Thyroid gland (tissue), 4 donors: ENCODE results near the gene KIAA0040. TPM values are rescaled to one million over a fixed set of nuclear protein-coding genes. Genes with fewer than 3 reads are reported as not detected.

Experiments
- DNase-seq, 2 donors: peaks; one replicate each; pipeline ENCODE4 v3.0.0-alpha.2; 2019
- H3K27ac ChIP-seq, 3 donors: fragments of 200-600 bp; sonication (generic); 1 replicate in 2 of 3; 2 replicates in 1 of 3; pipeline ENCODE4 v1.5.1; 2016 to 2019; ENCODE audit warnings: mild to moderate bottlenecking in 1 of 3, moderate library complexity in 1 of 3
- H3K27me3 ChIP-seq: fragments of 200-600 bp; sonication (generic); one replicate; pipeline ENCODE4 v1.5.1; 2019
- H3K36me3 ChIP-seq, 2 donors: fragments of 200-600 bp; sonication (generic); one replicate each; pipeline ENCODE4 v1.5.1; 2016 to 2019
- H3K4me1 ChIP-seq, 2 donors: fragments of 200-600 bp; sonication (generic); one replicate each; pipeline ENCODE4 v1.5.1; 2017 to 2019
- H3K4me3 ChIP-seq, 3 donors: fragments of 200-600 bp; sonication (generic); replicated peaks in 1 of 3; 1 replicate in 2 of 3; 2 replicates in 1 of 3; pipeline ENCODE4 v1.5.1; 2016; ENCODE audit warnings: mild to moderate bottlenecking in 1 of 3
- H3K9me3 ChIP-seq: fragments of 200-600 bp; sonication (generic); one replicate; pipeline ENCODE4 v1.5.1; 2017
- POLR2A ChIP-seq, 2 donors: fragments of 450-650 bp; IDR thresholded peaks; one replicate each; pipeline ENCODE4 v1.6.1; 2017; ENCODE audit warnings: antibody characterized with exemption in 2 of 2, mild to moderate bottlenecking in 2 of 2, moderate library complexity in 1 of 2
- WGBS, 2 donors: methylation state at CpG; one replicate each; pipeline ENCODE4 v1.1.5; 2017; 5-methylcytosine and 5-hydroxymethylcytosine counted together
- intact Hi-C: fragments of 100-400 bp; cut with DNase I; formaldehyde crosslinking; loops from one replicate; pipeline ENCODE4 v1.15.1; 2023
- total RNA-seq, 4 donors: library from RNA; depleted of rRNA; stranded (reverse); fragments of >200 nt; gene quantifications; one replicate each; pipeline ENCODE4 v1.2.3, GENCODE V29; 2016
- TF ChIP-seq, protein P1 (sequence below), 6 experiments: fragments of 200-600 bp in 3 of 6; fragments of 450-650 bp in 3 of 6; sonication (generic) in 3 of 6; IDR thresholded peaks; one replicate each; pipeline ENCODE4 v1.5.1; 2016 to 2019; ENCODE audit warnings: antibody characterized with exemption in 6 of 6, mild to moderate bottlenecking in 2 of 6, inconsistent platforms in 1 of 6, moderate library complexity in 1 of 6

Gene KIAA0040
- total RNA-seq, 4 donors from 2014 or later, result 15.5 to 28.4 (median 16.8) TPM

DNA sequence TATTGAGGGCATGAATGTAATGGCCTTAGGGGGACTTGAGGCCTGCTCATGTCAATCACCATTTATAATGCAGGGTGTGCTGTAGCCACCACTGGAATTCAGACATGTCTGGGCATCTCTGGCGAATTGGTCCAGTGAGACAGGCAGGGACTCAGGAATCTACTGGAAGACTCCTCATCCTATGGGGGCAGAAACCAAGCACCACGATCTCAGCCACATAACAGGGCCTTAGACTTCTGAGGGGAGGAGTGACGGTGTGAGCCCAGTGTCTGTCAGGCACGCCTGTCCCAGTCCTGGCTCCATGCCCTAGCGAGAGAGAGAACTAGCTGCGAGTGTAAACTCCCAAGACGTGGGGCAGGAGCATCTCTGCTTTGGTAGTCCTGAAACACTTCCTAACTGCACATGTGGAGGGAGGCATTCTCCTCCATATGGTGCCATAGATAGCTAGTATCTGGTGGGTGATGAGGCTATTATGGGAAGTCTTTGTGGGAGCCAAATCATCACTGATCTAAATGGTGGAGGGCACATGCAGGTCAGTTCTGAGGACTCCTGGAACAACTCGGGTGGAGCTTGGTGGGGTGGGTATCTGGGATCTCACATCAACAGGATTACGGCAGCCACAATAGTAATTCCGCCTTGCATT is 29.8 kb upstream of the KIAA0040 start:
- H3K4me1 ChIP-seq, result peaks cover 0 to 5% of the 10 kb centered on the region in 2 donors
- 89 to 94% methylated on average over 10 of the region's 10 CpGs for WGBS, 2 donors
- intact Hi-C loops, result loop anchor here (5.0 kb wide), 1 partner anchor 70 kb away; no protein-coding TSS in a partner anchor
- H3K27me3 ChIP-seq, result no peaks in the 10 kb centered on the region
- H3K9me3 ChIP-seq, result no peaks in the 10 kb centered on the region
- H3K27ac ChIP-seq, result no peak overlapping the region
- no peak for TF ChIP-seq POLR2A (IDR thresholded peaks at IDR 0.05)
- TF ChIP-seq, protein P1, sequence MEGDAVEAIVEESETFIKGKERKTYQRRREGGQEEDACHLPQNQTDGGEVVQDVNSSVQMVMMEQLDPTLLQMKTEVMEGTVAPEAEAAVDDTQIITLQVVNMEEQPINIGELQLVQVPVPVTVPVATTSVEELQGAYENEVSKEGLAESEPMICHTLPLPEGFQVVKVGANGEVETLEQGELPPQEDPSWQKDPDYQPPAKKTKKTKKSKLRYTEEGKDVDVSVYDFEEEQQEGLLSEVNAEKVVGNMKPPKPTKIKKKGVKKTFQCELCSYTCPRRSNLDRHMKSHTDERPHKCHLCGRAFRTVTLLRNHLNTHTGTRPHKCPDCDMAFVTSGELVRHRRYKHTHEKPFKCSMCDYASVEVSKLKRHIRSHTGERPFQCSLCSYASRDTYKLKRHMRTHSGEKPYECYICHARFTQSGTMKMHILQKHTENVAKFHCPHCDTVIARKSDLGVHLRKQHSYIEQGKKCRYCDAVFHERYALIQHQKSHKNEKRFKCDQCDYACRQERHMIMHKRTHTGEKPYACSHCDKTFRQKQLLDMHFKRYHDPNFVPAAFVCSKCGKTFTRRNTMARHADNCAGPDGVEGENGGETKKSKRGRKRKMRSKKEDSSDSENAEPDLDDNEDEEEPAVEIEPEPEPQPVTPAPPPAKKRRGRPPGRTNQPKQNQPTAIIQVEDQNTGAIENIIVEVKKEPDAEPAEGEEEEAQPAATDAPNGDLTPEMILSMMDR (IDR thresholded peaks at IDR 0.05), result no peak
- no peaks in the 10 kb centered on the region for H3K36me3 ChIP-seq
- no peak overlapping the region for H3K4me3 ChIP-seq
- DNase-seq, result no peak

DNA sequence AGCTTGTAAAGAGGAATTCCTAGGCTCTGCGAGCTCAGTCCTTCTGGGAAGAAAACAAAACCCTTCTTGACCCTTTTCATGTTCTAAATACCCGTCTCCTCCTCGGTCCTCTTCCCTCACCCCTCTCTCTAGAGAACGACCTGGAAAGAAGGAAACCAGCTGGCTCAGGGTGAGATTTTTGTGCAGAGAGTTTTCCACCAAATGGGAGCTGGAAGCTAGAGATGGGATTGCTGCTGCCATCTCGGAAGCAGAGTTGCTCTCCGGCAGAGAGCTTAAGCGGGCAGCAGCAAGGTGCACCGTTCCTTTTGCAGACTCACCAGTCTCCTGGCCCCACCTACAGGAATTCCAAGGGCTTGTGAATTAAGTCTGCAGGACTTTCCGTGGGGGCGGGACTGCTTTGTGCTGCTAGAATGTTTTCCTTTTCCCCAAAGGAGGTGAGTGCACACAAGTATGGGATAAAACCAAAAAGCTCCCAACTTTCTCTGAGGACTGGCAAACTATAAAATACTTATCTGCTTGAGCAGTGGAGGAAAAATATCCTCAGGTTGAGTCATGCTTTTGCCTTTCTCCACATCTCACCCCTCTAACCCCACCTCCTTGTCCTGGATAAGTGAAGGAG is 29.1 kb upstream of the KIAA0040 start:
- peaks cover 0 to 5% of the 10 kb centered on the region in 2 donors for H3K4me1 ChIP-seq
- H3K36me3 ChIP-seq, result no peaks in the 10 kb centered on the region
- no peaks in the 10 kb centered on the region for H3K9me3 ChIP-seq
- no peak overlapping the region for H3K4me3 ChIP-seq
- WGBS, 2 donors, result 28 to 34% methylated on average over 10 of the region's 10 CpGs
- peak; percentile 66 to 90 for DNase-seq
- H3K27me3 ChIP-seq, result no peaks in the 10 kb centered on the region
- H3K27ac ChIP-seq, result no peak overlapping the region
- no peak for TF ChIP-seq POLR2A (IDR thresholded peaks at IDR 0.05)
- TF ChIP-seq, protein P1 (IDR thresholded peaks at IDR 0.05), result peak in 4 of 6 experiments; percentile 43 to 56 (median 46)
- intact Hi-C loops, result loop anchor here (5.0 kb wide), 1 partner anchor 69 kb away; no protein-coding TSS in a partner anchor

DNA sequence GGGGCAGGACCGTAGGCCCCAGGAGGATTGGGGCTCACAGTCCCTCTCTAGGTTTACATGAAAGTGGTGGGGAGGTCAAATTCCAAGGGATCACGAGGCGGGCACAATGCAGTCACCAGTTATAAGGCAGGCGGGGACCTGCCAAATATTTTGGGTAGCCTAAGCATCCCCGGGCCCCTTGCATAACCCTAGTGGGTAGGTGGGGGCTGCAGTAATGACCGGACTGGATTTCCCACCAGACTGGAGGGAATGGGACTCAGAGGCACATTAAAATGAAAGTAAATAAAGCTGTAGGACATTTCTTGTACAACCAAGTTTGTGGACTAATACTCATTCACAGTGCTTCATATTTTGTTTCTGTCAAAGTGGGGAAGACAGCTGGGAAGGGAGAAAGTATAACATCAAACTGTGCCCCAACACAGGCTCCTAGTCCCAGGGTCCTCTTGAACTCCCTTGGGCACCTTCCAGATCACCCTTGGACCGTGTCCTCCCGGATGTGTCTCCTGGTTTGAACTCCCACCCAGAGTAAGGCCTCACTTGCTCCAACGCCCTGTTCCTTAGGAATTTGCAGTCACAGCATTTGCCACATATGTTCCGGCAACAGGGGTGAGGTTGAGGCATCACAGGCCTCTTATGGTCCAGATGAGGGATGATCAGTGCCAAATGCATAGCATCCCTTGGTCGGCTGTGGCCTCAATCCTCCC is 28.4 kb upstream of the KIAA0040 start:
- no peak overlapping the region for H3K4me3 ChIP-seq
- no peaks in the 10 kb centered on the region for H3K36me3 ChIP-seq
- TF ChIP-seq POLR2A (IDR thresholded peaks at IDR 0.05), result no peak
- TF ChIP-seq, protein P1 (IDR thresholded peaks at IDR 0.05), result no peak
- 66 to 75% methylated on average over 11 of the region's 11 CpGs for WGBS, 2 donors
- no peaks in the 10 kb centered on the region for H3K9me3 ChIP-seq
- H3K4me1 ChIP-seq, result peaks cover 0 to 5% of the 10 kb centered on the region in 2 donors
- no peak overlapping the region for H3K27ac ChIP-seq
- no peaks in the 10 kb centered on the region for H3K27me3 ChIP-seq
- no peak for DNase-seq
- intact Hi-C loops, result loop anchor here (5.0 kb wide), 1 partner anchor 69 kb away; no protein-coding TSS in a partner anchor

DNA sequence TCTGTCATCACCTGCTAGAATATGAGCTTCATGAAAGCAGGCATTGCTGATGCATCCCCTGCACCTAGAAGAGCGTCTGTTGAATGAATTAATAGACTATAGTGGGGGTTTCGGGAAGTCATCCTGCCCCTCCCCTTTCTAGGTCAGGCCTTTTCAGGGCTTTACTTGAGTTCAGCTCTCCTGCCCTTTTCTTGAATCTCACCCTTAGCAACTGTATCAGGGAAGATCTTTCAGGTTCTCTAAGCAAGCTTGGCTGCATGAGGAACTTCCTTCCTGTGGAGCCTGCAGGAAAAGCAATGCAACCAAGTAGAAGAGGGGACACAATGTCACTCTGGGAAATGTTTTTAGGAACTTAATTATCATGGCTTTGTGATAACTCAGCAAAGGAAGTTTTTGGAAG is 27.2 kb upstream of the KIAA0040 start:
- 82 to 93% methylated on average over 2 of the region's 2 CpGs for WGBS, 2 donors
- H3K4me1 ChIP-seq, result peaks cover 0 to 5% of the 10 kb centered on the region in 2 donors
- no peak overlapping the region for H3K4me3 ChIP-seq
- no peaks in the 10 kb centered on the region for H3K27me3 ChIP-seq
- no peak overlapping the region for H3K27ac ChIP-seq
- TF ChIP-seq, protein P1 (IDR thresholded peaks at IDR 0.05), result no peak
- TF ChIP-seq POLR2A (IDR thresholded peaks at IDR 0.05), result no peak
- no peaks in the 10 kb centered on the region for H3K36me3 ChIP-seq
- intact Hi-C loops, result loop anchor here (5.0 kb wide), 1 partner anchor 67 kb away; no protein-coding TSS in a partner anchor
- no peaks in the 10 kb centered on the region for H3K9me3 ChIP-seq
- no peak for DNase-seq
